Measurements from ENCODE around the gene LAMP1.
A peak's percentile ranks its signal among the peaks of the same experiment; 100 is the strongest.

LAMP1 gene

DNA sequence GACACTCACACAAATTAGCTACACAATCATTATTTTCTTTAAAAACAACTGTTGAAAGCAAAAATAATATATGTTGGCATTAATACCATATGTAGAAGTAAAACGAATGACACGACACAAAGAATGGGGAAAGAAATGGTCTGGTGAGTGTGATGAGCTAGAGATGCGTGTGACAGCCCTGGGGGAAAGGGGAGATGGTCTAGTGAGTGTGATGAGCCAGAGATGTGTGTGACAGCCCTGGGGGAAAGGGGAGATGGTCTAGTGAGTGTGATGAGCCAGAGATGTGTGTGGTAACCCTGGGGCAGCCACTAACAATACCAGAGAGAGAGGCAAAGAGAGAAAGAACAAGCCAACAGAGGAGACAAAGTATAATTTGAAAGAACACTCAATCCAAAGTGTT, 22.3 kb upstream of the LAMP1 start:
- Mint-ChIP-seq H3K27me3 (ENCODE audit: low read depth) (no peaks in the 10 kb centered on the region), H3K27ac (no peak overlapping the region), H3K36me3 (ENCODE audit: low read depth) (peaks cover 4% of the 10 kb centered on the region), H3K4me3 (no peak overlapping the region), H3K9me3 (no peaks in the 10 kb centered on the region), H3K4me1 (no peaks in the 10 kb centered on the region)
- TF ChIP-seq, protein P1, sequence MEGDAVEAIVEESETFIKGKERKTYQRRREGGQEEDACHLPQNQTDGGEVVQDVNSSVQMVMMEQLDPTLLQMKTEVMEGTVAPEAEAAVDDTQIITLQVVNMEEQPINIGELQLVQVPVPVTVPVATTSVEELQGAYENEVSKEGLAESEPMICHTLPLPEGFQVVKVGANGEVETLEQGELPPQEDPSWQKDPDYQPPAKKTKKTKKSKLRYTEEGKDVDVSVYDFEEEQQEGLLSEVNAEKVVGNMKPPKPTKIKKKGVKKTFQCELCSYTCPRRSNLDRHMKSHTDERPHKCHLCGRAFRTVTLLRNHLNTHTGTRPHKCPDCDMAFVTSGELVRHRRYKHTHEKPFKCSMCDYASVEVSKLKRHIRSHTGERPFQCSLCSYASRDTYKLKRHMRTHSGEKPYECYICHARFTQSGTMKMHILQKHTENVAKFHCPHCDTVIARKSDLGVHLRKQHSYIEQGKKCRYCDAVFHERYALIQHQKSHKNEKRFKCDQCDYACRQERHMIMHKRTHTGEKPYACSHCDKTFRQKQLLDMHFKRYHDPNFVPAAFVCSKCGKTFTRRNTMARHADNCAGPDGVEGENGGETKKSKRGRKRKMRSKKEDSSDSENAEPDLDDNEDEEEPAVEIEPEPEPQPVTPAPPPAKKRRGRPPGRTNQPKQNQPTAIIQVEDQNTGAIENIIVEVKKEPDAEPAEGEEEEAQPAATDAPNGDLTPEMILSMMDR (IDR thresholded peaks at IDR 0.05; ENCODE audit: unreplicated experiment in 3 of 3), result no peak

DNA sequence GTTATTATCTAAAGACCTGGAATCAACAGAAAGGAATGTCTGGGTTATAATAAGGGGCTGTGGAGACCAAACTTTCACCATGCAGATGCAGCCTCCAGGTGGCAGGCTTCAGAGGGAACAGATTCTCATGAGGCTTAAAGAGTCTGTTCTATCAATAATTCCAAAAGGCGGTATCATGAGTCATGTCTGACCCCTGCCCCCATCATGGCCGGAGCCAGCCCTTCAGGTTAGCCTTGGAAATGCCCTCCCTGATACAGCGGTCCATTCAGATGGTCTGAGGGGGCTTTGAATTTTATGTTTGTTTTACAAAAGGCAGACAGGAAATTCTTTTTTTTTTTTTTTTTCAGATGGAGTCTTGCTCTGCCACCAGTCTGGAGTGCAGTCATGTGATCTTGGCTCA, 21.7 kb upstream of the LAMP1 start:
- TF ChIP-seq, protein P1 (IDR thresholded peaks at IDR 0.05; ENCODE audit: unreplicated experiment in 3 of 3), result peak; percentile 62 to 65 (median 65)
- no peaks in the 10 kb centered on the region for H3K27me3 Mint-ChIP-seq (ENCODE audit: low read depth)
- H3K27ac Mint-ChIP-seq, result peak overlapping the region in 1 of 3 experiments; percentile 32
- H3K9me3 Mint-ChIP-seq, result no peaks in the 10 kb centered on the region
- H3K4me3 Mint-ChIP-seq, result no peak overlapping the region
- no peaks in the 10 kb centered on the region for H3K4me1 Mint-ChIP-seq
- peaks cover 4% of the 10 kb centered on the region for H3K36me3 Mint-ChIP-seq (ENCODE audit: low read depth)

DNA sequence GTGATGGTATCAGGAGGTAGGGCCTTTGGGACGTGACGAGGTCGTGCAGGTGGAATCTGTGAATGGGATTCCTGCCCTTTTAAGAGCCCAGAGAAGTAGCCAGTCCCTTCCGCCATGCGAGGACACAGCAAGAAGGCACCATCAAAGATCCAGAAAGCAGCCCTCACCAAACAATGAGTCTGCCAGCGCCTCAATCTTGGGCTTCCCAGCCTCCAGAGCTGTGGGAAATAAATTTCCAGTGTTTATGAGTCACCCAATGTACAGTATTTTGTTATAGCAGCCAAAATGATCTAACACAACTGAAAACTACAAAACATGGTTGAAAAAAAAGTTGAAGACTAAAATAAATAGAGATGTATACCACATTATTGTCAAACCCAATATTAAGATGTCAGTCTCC, 16.9 kb upstream of the LAMP1 start:
- H3K27ac Mint-ChIP-seq, result no peak overlapping the region
- no peaks in the 10 kb centered on the region for H3K9me3 Mint-ChIP-seq
- H3K4me3 Mint-ChIP-seq, result no peak overlapping the region
- TF ChIP-seq, protein P1 (IDR thresholded peaks at IDR 0.05; ENCODE audit: unreplicated experiment in 3 of 3), result no peak
- no peaks in the 10 kb centered on the region for H3K36me3 Mint-ChIP-seq (ENCODE audit: low read depth)
- no peaks in the 10 kb centered on the region for H3K4me1 Mint-ChIP-seq
- H3K27me3 Mint-ChIP-seq (ENCODE audit: low read depth), result peaks cover 12% of the 10 kb centered on the region

DNA sequence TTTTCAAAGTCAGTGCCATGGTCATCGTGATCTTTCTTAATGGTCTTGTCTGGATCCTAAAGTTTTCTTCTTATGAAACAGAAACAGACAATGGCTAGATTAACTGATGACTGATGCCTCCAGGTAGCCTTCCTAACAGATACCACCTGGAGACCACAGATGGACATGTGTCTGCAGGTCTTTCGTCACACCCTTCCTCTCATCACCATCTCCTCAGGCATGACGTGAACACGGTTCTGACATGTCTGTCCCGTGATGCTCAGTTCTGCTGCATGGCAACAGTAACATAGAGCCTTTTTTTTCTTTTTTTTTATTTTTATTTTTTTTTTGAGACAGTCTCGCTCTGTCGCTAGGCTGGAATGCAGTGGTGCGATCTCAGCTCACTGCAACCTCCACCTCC, 13.1 kb upstream of the LAMP1 start:
- Mint-ChIP-seq H3K27me3 (ENCODE audit: low read depth) (peaks cover 12% of the 10 kb centered on the region), H3K4me3 (no peak overlapping the region), H3K4me1 (no peaks in the 10 kb centered on the region), H3K27ac (no peak overlapping the region), H3K9me3 (no peaks in the 10 kb centered on the region), H3K36me3 (ENCODE audit: low read depth) (no peaks in the 10 kb centered on the region)
- TF ChIP-seq, protein P1 (IDR thresholded peaks at IDR 0.05; ENCODE audit: unreplicated experiment in 3 of 3), result no peak

DNA sequence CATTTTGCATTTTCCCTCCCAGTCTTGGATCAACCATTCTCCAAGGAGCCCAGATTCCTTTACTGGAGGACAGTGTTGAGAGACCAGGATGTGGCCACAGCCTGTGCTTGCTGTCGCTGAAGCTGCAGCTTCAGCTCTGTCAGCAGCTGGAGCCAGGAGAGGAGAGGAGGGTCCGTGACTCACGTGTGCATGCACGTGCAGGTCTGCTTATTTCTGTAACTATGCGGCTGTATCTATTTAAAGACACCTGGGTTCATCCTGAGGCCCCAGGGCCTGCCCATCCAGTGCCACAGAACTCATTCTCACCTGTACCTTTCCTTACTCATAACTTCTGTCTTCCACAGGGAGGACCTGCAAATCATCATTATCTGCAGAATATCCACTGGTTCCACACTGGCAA, 8.2 kb upstream of the LAMP1 start:
- Mint-ChIP-seq H3K9me3 (no peaks in the 10 kb centered on the region), H3K27me3 (ENCODE audit: low read depth) (peaks cover 6% of the 10 kb centered on the region), H3K27ac (no peak overlapping the region), H3K4me3 (no peak overlapping the region), H3K4me1 (peaks cover 15% of the 10 kb centered on the region), H3K36me3 (ENCODE audit: low read depth) (no peaks in the 10 kb centered on the region)
- TF ChIP-seq, protein P1 (IDR thresholded peaks at IDR 0.05; ENCODE audit: unreplicated experiment in 3 of 3), result no peak

DNA sequence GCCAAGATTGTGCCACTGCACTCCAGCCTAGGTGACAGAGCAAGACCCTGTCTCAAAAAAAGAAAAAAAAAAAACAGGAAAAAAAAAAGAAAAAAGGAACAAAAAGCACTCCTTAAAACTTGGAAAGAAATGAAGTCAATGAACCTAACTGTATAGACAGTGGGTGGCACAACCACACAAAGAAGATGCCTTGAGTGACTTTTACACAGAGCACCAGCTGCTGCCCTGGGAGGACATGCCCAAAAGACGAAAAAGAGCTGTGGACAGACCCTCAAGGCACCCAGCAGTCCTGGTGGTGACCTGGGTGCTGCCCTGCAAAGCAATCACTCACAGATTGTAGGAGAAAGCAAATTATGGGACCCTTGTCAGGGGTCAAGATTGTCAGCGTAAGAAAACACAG, 5.9 kb upstream of the LAMP1 start:
- H3K4me3 Mint-ChIP-seq, result peak overlapping the region; percentile 43 to 72 (median 57)
- H3K27ac Mint-ChIP-seq, result peak overlapping the region in 1 of 3 experiments; percentile 82
- peaks cover 6% of the 10 kb centered on the region for H3K27me3 Mint-ChIP-seq (ENCODE audit: low read depth)
- TF ChIP-seq, protein P1 (IDR thresholded peaks at IDR 0.05; ENCODE audit: unreplicated experiment in 3 of 3), result no peak
- H3K36me3 Mint-ChIP-seq (ENCODE audit: low read depth), result no peaks in the 10 kb centered on the region
- H3K4me1 Mint-ChIP-seq, result peaks cover 20% of the 10 kb centered on the region
- H3K9me3 Mint-ChIP-seq, result no peaks in the 10 kb centered on the region
